Astrocyte of the cerebellum (primary cell): ENCODE data around the gene CHST11.
"Not testable (repeated sequence)": the region's sequence is repeated elsewhere in the genome, so short reads cannot be mapped to it uniquely, and the experiment has no call there.

Experiments used
- DNase-seq: peaks from one replicate; pipeline ENCODE4 v3.0.0-alpha.2; 2011; ENCODE audit warnings: low read depth
- H3K4me3 ChIP-seq: 2 replicates; pipeline ENCODE4 v1.5.1; 2011; ENCODE audit warnings: mild to moderate bottlenecking, low read depth, low read length, moderate library complexity
- in situ Hi-C: cut with HindIII; loops from 2 replicates; pipeline ENCODE4 v1.10.0; 2017; ENCODE audit warnings: low sequenced_read_pairs
- TF ChIP-seq, protein P1 (sequence below): IDR thresholded peaks from 2 replicates; pipeline ENCODE4 v1.5.1; 2012; ENCODE audit warnings: low read length, low read depth, moderate library complexity, mild to moderate bottlenecking; ENCODE audit errors: missing control alignments

CHST11 gene

DNA sequence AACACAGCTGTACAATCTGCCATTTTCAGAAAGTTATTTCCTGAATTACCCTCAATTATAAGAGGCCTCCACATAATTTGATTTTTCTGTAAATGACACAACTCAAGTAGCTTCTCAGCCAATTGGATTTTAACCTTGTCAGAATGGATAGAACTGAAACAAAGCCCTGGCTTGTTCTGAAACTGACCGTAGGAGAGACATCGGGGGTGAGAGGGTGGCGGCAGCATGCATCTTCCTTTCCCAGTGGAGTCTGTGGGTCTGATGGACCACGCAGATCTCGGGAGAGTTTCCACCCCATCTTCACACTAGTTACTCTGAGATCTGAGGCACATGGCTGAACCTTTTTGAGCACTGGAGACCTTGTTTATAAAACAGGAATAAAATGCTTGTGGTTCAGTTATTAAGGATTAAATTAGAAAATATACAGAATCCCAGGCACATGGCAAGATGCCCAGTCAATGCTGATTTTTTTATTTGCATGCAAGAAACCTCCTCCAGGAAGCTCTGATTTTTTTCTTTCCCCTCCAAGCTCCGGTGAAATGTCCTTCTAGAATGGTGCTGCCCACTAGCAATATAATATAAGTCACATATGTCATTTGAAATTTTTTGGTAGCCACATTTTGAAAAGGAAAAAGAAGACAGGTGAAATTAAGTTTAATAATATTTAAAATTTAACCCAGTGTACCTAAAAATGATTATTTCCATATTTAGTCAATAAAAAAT, 153.9 kb downstream of the CHST11 start:
- no peak for DNase-seq
- H3K4me3 ChIP-seq = no peak overlapping the region
- TF ChIP-seq, protein P1, sequence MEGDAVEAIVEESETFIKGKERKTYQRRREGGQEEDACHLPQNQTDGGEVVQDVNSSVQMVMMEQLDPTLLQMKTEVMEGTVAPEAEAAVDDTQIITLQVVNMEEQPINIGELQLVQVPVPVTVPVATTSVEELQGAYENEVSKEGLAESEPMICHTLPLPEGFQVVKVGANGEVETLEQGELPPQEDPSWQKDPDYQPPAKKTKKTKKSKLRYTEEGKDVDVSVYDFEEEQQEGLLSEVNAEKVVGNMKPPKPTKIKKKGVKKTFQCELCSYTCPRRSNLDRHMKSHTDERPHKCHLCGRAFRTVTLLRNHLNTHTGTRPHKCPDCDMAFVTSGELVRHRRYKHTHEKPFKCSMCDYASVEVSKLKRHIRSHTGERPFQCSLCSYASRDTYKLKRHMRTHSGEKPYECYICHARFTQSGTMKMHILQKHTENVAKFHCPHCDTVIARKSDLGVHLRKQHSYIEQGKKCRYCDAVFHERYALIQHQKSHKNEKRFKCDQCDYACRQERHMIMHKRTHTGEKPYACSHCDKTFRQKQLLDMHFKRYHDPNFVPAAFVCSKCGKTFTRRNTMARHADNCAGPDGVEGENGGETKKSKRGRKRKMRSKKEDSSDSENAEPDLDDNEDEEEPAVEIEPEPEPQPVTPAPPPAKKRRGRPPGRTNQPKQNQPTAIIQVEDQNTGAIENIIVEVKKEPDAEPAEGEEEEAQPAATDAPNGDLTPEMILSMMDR = no peak
- in situ Hi-C loops = no loop called here

DNA sequence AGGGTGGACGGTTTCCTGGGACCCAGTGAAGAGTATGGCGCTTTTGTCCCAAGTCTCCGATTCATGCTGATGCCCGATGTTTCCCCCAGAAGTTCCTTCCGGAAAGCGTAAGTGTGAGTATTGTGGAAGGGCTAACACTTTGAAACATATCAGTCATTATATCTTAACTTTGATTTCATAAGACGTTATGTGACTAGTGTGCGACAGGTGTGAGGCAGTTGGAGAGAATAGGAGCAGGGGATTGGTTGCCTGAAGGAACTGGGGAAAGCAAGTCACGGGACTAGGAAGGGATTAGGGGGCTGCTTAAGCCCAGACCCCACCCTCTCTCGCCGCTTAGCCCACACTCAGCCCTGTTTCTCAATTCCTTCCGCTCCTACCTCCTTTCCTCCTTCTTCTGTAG, 154.9 kb downstream of the CHST11 start:
- H3K4me3 ChIP-seq = no peak overlapping the region
- TF ChIP-seq, protein P1 = no peak
- in situ Hi-C loops = no loop called here
- no peak for DNase-seq

DNA sequence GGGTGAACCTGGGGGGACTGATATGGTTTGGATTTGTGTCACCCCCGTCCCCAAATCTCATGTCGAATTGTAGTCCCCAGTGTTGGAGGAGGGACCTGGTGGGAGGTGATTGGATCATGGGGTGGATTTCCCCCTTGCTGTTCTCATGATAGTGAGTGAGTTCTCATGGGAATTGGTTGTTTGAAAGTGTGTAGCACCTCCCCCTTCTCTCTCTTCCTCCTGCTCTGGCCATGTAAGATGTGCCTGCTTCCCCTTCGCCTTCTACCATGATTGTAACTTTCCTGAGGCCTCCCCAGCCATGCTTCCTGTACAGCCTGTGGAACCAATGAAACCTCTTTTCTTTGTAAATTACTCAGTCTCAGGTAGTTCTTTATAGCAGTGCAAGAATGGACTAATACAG, 156.6 kb downstream of the CHST11 start:
- DNase-seq, in situ Hi-C loops: not testable (repeated sequence)

DNA sequence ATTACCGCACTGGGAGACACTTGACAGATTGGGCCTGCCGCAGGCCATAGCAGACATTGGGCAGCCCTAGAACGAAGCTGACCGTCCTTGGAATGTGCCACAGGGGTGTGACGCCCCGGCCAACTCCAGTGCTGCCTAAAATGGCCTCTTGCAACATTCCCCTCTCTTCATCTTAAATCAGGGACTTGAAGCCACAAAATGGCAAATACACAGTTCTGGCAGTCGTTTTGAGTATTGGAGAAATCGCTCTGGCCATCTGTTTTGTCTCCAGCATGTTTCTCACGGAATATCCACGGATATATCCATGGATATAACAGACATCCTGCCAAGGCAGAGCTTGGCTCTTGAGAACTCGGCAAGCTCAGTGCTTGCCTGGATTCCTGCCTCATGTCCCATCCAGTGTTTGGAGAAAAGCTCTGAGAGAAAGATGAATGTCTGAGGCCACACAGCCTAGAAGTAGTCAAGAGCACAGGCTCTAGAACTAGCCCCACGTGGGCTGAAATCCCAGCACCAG, 158.4 kb downstream of the CHST11 start:
- in situ Hi-C loops = no loop called here
- H3K4me3 ChIP-seq = no peak overlapping the region
- DNase-seq = no peak
- TF ChIP-seq, protein P1 = no peak

More for the DNA sequence above, 156.6 kb downstream of the CHST11 start:
- not testable (repeated sequence) for H3K4me3 ChIP-seq

DNA sequence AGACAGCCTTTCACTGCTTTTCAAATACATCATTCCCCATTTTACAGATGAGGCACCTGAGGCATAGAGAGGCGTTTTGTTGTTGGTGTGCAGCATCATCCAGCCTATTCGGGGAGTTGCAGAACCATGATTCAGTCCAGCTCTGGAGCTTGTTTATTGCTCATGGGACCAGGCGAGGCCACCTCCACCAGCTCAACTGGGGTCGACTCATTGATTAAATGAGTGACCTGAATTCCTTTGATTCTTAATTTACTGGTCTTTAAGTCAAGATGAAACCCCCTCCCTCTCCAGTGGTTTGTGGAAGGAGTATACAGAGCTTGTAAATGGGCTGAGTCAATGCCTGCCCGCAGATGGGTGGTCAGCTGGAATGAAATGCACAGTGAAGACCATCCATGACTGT, 161.9 kb downstream of the CHST11 start:
- DNase-seq = no peak
- H3K4me3 ChIP-seq = no peak overlapping the region
- in situ Hi-C loops = no loop called here
- TF ChIP-seq, protein P1 = no peak

DNA sequence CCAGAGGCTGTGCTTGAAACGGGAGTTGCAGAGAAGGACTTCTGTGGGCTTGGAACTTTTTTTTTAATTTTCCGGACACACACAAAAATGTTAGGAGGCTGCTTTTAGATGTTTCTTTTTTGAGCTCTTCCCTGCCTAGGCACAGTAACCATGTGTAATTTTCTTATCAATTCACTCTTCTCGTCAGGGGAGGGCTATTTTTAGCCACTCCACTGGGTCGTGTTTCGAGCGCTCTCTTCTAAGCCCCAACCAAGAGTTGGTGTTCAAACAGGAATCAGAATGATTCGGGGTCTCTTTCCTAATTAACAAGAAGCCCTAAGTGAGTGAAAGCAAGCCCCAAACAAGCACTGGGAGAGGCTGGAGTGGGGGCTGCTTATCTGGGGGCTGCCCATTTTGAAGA, 162.6 kb downstream of the CHST11 start:
- in situ Hi-C loops = no loop called here
- no peak for DNase-seq
- TF ChIP-seq, protein P1 = no peak
- no peak overlapping the region for H3K4me3 ChIP-seq

DNA sequence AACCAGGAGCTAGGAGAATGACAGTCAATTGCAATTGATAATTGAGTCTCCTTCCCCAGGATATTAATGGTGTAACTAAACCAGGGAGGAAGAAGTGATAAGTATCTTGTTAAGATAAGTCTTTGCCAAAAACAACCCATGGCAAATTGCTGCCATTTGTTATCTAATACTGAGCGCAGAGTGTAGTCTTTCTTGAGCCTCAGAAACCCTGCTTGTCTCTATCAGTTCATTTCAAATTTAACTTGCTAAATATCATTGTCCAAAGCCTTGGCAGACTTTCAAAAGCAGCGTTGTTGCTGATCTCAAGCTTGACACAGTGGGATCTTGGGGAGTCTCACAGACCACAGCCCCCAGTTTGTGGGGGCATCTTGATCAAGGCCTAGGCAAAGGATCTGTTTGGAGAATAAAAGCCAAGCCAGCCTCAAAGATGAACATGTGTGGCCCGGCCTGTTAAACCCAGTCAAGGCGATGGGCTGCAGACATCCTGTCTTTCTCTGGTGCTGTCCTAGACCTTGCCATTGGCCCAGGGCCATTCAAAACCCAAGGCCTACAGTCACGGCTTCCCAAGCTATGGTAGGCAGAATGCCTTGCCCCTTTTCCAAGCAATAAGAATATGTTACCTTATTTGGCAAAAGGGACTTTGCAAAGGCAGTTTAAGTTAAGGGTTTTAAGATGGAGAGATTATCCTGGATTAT, 164.2 kb downstream of the CHST11 start:
- no peak overlapping the region for H3K4me3 ChIP-seq
- in situ Hi-C loops = no loop called here
- TF ChIP-seq, protein P1 = no peak
- DNase-seq = no peak
